22Rv1 (cell line): ENCODE measurements around the gene ACTL8.

Source experiments
- CTCF ChIP-seq: fragments of 450-650 bp; IDR thresholded peaks from 2 replicates; pipeline ENCODE4 v1.5.1; 2017; ENCODE audit warnings: mild to moderate bottlenecking
- ZFX ChIP-seq: fragments of 450-650 bp; IDR thresholded peaks from 2 replicates; pipeline ENCODE4 v1.6.1; 2017; ENCODE audit warnings: antibody characterized with exemption, borderline replicate concordance

- TF ChIP-seq CTCF = no peak
- no peak for TF ChIP-seq ZFX
Observed at GRCh38 chr1:17744666-17745478, 10.3 kb upstream of the ACTL8 start.
